ENCODE data around the gene ZNF746. TPM values are rescaled to one million over a fixed set of nuclear protein-coding genes. Genes with fewer than 3 reads are reported as not detected.

Gene ZNF746
- total RNA-seq, 2 donors from 2014 or later, result 15.3 to 15.5 TPM

GRCh38 chr7:149423449-149424110 lies 74.0 kb downstream of the ZNF746 start:
- Mint-ChIP-seq H3K36me3 (peaks cover 0 to 4% of the 10 kb centered on the region in 2 donors), H3K27ac (no peak overlapping the region), H3K9me3 (no peaks in the 10 kb centered on the region)
- no peak for DNase-seq (ENCODE audit: low spot score in 2 of 2)
- ATAC-seq, result no peak

GRCh38 chr7:149422914-149423301 lies 74.7 kb downstream of the ZNF746 start:
- peak; percentile 37 to 62 for DNase-seq (ENCODE audit: low spot score in 2 of 2)
- peak; percentile 1 to 12 for ATAC-seq
- no peaks in the 10 kb centered on the region for H3K36me3 Mint-ChIP-seq

More at GRCh38 chr7:149422914-149423301, 74.7 kb downstream of the ZNF746 start:
- Mint-ChIP-seq H3K27ac (no peak overlapping the region), H3K9me3 (no peaks in the 10 kb centered on the region)

Other genes starting within 250 kb of the ZNF746 start
- 10 to 100 TPM in 1 of 2 donors, 1 to 10 TPM in 1; 7.6 to 18.2 TPM for gene ZNF783, start 235.6 kb downstream of the ZNF746 start, total RNA-seq
- 10 to 100 TPM in 1 of 2 donors, 1 to 10 TPM in 1; 3.5 to 12.7 TPM for gene ZNF777, start 36.7 kb downstream of the ZNF746 start, total RNA-seq

All from activated naive CD4-positive, alpha-beta T cell treated with anti-CD3 and anti-CD28 coated beads, Interleukin-2, amount 50 U/mL, for 72 hours (primary cell).